Lower lobe of right lung (tissue), 2 donors: Measurements from ENCODE around the gene CREG2. TPM values are rescaled to one million over a fixed set of nuclear protein-coding genes. Genes with fewer than 3 reads are reported as not detected.

ENCODE experiments used
- ATAC-seq, 2 donors: fragments of 200-7000 bp; cut with Tn5 transposase; one replicate each; pipeline ENCODE4 v1.9.1; 2020 to 2022; ENCODE audit warnings: mild to moderate bottlenecking in 2 of 2, moderate library complexity in 2 of 2
- DNase-seq: peaks from one replicate; pipeline ENCODE4 v3.0.0-alpha.2; 2020
- H3K27ac ChIP-seq: fragments of 200-600 bp; one replicate; pipeline ENCODE4 v1.8.0; 2022
- H3K27me3 ChIP-seq: fragments of 200-600 bp; one replicate; pipeline ENCODE4 v1.8.0; 2022; ENCODE audit warnings: low read depth
- H3K36me3 ChIP-seq: fragments of 200-600 bp; one replicate; pipeline ENCODE4 v1.8.0; 2022; ENCODE audit warnings: mild to moderate bottlenecking
- H3K4me1 ChIP-seq: fragments of 200-600 bp; one replicate; pipeline ENCODE4 v1.8.0; 2022
- H3K4me3 ChIP-seq: fragments of 200-600 bp; one replicate; pipeline ENCODE4 v1.8.0; 2022; ENCODE audit warnings: mild to moderate bottlenecking
- H3K9me3 ChIP-seq: fragments of 200-600 bp; one replicate; pipeline ENCODE4 v1.8.0; 2022
- CTCF ChIP-seq: fragments of 200-600 bp; IDR thresholded peaks from one replicate; pipeline ENCODE4 v1.8.0; 2022; ENCODE audit warnings: antibody characterized with exemption, mild to moderate bottlenecking
- intact Hi-C: fragments of 100-400 bp; cut with DNase I; formaldehyde crosslinking; loops from one replicate; pipeline ENCODE4 v1.11.0; 2022
- total RNA-seq: library from RNA; stranded (reverse); fragmentation: NEBNext Ultra II Directional; extraction: Animal tissue kit (Norgen Biotek cat#: 25700); gene quantifications from one replicate; pipeline ENCODE4 v1.2.1, GENCODE V29; 2021
- donor health status: DM: no; HTN: yes; CAD: no; lungs with severe emphysema.

Gene CREG2
- total RNA-seq, 1 donor from 2014 or later, result not detected

- H3K9me3 ChIP-seq, result no peaks in the 10 kb centered on the region
- DNase-seq, result no peak
- intact Hi-C loops, result loop anchor here (10.0 kb wide), 1 partner anchor 419 kb away; no protein-coding TSS in a partner anchor
Measured at GRCh38 chr2:101415884-101416283, 28.6 kb upstream of the CREG2 start.

GRCh38 chr2:101415220-101415619 lies 27.9 kb upstream of the CREG2 start:
- H3K4me1 ChIP-seq, result no peaks in the 10 kb centered on the region
- intact Hi-C loops, result loop anchor here (10.0 kb wide), 1 partner anchor 420 kb away; no protein-coding TSS in a partner anchor
- no peak for TF ChIP-seq CTCF
- no peak for ATAC-seq
- H3K4me3 ChIP-seq, result no peak overlapping the region
- no peaks in the 10 kb centered on the region for H3K9me3 ChIP-seq
- no peak overlapping the region for H3K27ac ChIP-seq
- no peak for DNase-seq
- no peaks in the 10 kb centered on the region for H3K36me3 ChIP-seq
- H3K27me3 ChIP-seq, result no peaks in the 10 kb centered on the region

More at GRCh38 chr2:101415884-101416283, 28.6 kb upstream of the CREG2 start:
- Histone ChIP-seq H3K27ac (no peak overlapping the region), H3K4me1 (no peaks in the 10 kb centered on the region), H3K4me3 (no peak overlapping the region), H3K36me3 (no peaks in the 10 kb centered on the region), H3K27me3 (no peaks in the 10 kb centered on the region)
- no peak for ATAC-seq
- no peak for TF ChIP-seq CTCF

DNA sequence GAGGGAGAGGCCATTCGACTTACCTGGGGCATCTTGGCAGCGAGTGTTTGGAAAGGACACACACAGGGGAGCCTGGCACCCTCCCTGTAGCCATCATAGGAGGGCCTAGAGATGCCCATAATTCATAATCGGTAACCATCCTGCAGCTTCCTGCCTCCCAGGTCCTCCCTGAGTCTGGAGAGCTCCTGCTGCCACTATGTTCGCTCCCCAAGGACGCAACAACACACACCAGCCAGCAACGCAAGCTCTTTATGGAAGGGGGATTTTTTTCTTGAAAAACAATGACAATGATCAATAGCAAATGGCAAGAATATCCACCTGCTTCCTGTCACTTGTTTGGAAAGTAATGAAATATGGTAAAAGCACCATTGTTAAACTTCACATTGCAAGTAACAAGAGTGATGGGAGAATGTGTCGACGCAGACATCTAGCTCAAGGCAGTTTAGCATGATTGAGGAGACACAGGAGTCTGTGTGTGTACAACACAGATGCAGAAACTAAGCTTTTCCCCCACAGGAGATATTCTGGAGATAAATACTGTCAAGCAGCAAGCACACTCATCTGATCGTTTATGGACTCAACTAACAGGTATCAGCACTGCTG lies 24.9 kb upstream of the CREG2 start:
- H3K27ac ChIP-seq, result no peak overlapping the region
- DNase-seq (no peak), ATAC-seq (no peak)
- no peak for TF ChIP-seq CTCF
- no peaks in the 10 kb centered on the region for H3K36me3 ChIP-seq
- intact Hi-C loops, result loop anchor here (10.0 kb wide), 1 partner anchor 423 kb away; no protein-coding TSS in a partner anchor
- no peaks in the 10 kb centered on the region for H3K4me1 ChIP-seq
- H3K4me3 ChIP-seq, result no peak overlapping the region
- no peaks in the 10 kb centered on the region for H3K27me3 ChIP-seq
- H3K9me3 ChIP-seq, result no peaks in the 10 kb centered on the region

DNA sequence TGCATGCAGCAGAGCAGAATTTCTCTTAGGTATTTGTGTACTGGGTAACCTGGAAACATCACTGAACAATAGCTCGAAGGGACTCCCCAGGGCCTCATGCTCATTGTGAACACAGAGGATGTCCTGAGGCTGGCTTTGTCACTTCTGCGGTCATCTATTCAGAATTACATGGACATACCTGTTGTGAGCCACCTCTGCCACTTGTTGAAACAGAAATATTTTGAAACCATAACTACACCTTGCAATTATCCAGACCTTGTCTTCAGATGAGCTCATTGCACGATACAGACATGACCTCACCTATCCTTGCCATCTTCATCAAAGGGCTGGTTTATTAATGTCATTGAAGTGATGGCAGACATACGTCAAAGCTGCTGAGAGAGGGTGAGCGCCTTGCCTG lies 23.4 kb upstream of the CREG2 start:
- DNase-seq, result no peak
- intact Hi-C loops, result loop anchor here (10.0 kb wide), 1 partner anchor 424 kb away; no protein-coding TSS in a partner anchor
- Histone ChIP-seq H3K36me3 (no peaks in the 10 kb centered on the region), H3K4me3 (no peak overlapping the region), H3K4me1 (no peaks in the 10 kb centered on the region), H3K9me3 (no peaks in the 10 kb centered on the region), H3K27me3 (no peaks in the 10 kb centered on the region), H3K27ac (no peak overlapping the region)
- peak in 1 of 2 donors; percentile 6 for ATAC-seq
- no peak for TF ChIP-seq CTCF

DNA sequence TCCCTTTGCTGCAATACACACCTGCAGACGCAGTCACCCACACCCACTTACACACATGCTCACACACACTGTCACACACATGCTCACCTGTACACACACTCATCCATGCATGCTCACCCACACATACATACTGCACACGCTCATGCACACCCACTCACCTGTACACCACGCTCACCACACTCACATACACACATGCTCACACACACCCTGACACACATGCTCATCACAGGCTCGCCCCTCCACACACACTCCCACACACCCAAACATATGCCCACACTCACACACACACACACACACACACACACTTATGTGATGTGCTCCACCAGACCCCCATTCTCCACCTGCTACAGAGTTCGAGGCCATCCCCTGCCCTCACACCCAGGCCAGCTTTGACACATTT lies 22.8 kb upstream of the CREG2 start:
- H3K27me3 ChIP-seq, result no peaks in the 10 kb centered on the region
- no peak overlapping the region for H3K4me3 ChIP-seq
- TF ChIP-seq CTCF, result no peak
- no peak overlapping the region for H3K27ac ChIP-seq
- intact Hi-C loops, result loop anchor here (10.0 kb wide), 1 partner anchor 425 kb away; no protein-coding TSS in a partner anchor
- no peaks in the 10 kb centered on the region for H3K9me3 ChIP-seq
- ATAC-seq (peak in 1 of 2 donors; percentile 21), DNase-seq (no peak)
- no peaks in the 10 kb centered on the region for H3K36me3 ChIP-seq
- no peaks in the 10 kb centered on the region for H3K4me1 ChIP-seq
